DLD1 (cell line): ENCODE data around the gene IGF2BP2.
"Not testable (repeated sequence)": the region's sequence is repeated elsewhere in the genome, so short reads cannot be mapped to it uniquely, and the experiment has no call there.

Source experiments
- in situ Hi-C: cut with HindIII; loops from 2 replicates; pipeline ENCODE4 v1.10.0; 2017; ENCODE audit warnings: low sequenced_read_pairs

IGF2BP2 gene

GRCh38 chr3:185838417-185838989, 13.7 kb upstream of the IGF2BP2 start:
- in situ Hi-C loops: not testable (repeated sequence)

- in situ Hi-C loops: no loop called here
These were observed 12.6 kb upstream of the IGF2BP2 start for GRCh38 chr3:185837414-185837813.

- in situ Hi-C loops: no loop called here
These were observed 7.1 kb upstream of the IGF2BP2 start for GRCh38 chr3:185831990-185832389.

GRCh38 chr3:185831195-185831594, 6.4 kb upstream of the IGF2BP2 start:
- in situ Hi-C loops: no loop called here

GRCh38 chr3:185830018-185830797, 5.4 kb upstream of the IGF2BP2 start:
- in situ Hi-C loops: no loop called here

- in situ Hi-C loops: no loop called here
These were observed 3.9 kb upstream of the IGF2BP2 start for GRCh38 chr3:185828755-185829154.

- in situ Hi-C loops: no loop called here
These were observed 2.9 kb upstream of the IGF2BP2 start for GRCh38 chr3:185827595-185828344.

- in situ Hi-C loops: no loop called here
These were observed 1.0 kb upstream of the IGF2BP2 start for GRCh38 chr3:185825639-185826481.

- in situ Hi-C loops: loop anchor here (5.0 kb wide), 1 partner anchor 77 kb away; no protein-coding TSS in a partner anchor
These were observed 514 bp downstream of the IGF2BP2 start for GRCh38 chr3:185824051-185825005.

GRCh38 chr3:185823078-185824044, 1.5 kb downstream of the IGF2BP2 start:
- in situ Hi-C loops: loop anchor here (5.0 kb wide), 1 partner anchor 76 kb away; no protein-coding TSS in a partner anchor

- in situ Hi-C loops: loop anchor here (5.0 kb wide), 1 partner anchor 75 kb away; no protein-coding TSS in a partner anchor
These were observed 2.4 kb downstream of the IGF2BP2 start for GRCh38 chr3:185822221-185823000.

GRCh38 chr3:185820973-185821758, 3.7 kb downstream of the IGF2BP2 start:
- in situ Hi-C loops: loop anchor here (5.0 kb wide), 1 partner anchor 74 kb away; no protein-coding TSS in a partner anchor

- in situ Hi-C loops: no loop called here
These were observed 6.5 kb downstream of the IGF2BP2 start for GRCh38 chr3:185818267-185818875.

GRCh38 chr3:185815391-185816282, 9.2 kb downstream of the IGF2BP2 start:
- in situ Hi-C loops: no loop called here

- in situ Hi-C loops: no loop called here
These were observed 11.1 kb downstream of the IGF2BP2 start for GRCh38 chr3:185813691-185814215.
